ENCODE data around the gene AGAP1. TPM values are rescaled to one million over a fixed set of nuclear protein-coding genes. Genes with fewer than 3 reads are reported as not detected.

Gene AGAP1
- total and polyA plus RNA-seq, 11 donors: 5.9 to 21.6 (median 18.9) TPM

- TF ChIP-seq POLR2A (IDR thresholded peaks at IDR 0.05): no peak
- TF ChIP-seq CTCF (IDR thresholded peaks at IDR 0.05): no peak
- DNase-seq (no peak), ATAC-seq (peak in 2 of 4 donors; percentile 15 to 32)
- no peaks in the 10 kb centered on the region for H3K9me3 ChIP-seq
- H3K27me3 ChIP-seq: peaks cover 0 to 4% (median 0%) of the 10 kb centered on the region in 9 donors
- 53 to 66% (median 57%) methylated on average over 16 of the region's 16 CpGs for WGBS, 4 donors
- peak overlapping the region in 4 of 12 donors; percentile 15 to 39 (median 20) for H3K4me3 ChIP-seq
- intact Hi-C loops (cut with DNase I): loop anchor here in 9 of 10 donors (5.0 to 10.0 kb wide), 4 partner anchors 67 to 543 kb away; partner anchors contain the start of gene AGAP1 (in 1 of the 9)
- no peaks in the 10 kb centered on the region for H3K36me3 ChIP-seq
- H3K27ac ChIP-seq: no peak overlapping the region
- peaks cover 0 to 34% (median 14%) of the 10 kb centered on the region in 12 donors for H3K4me1 ChIP-seq
Measured at GRCh38 chr2:235677276-235677788, 183.5 kb downstream of the AGAP1 start.

- no peak for TF ChIP-seq POLR2A (IDR thresholded peaks at IDR 0.05)
- TF ChIP-seq CTCF (IDR thresholded peaks at IDR 0.05): no peak
- Histone ChIP-seq H3K4me1 (peaks cover 0 to 34% (median 14%) of the 10 kb centered on the region in 12 donors), H3K27me3 (peaks cover 0 to 4% (median 0%) of the 10 kb centered on the region in 9 donors), H3K36me3 (no peaks in the 10 kb centered on the region), H3K9me3 (no peaks in the 10 kb centered on the region), H3K27ac (no peak overlapping the region), H3K4me3 (peak overlapping the region in 4 of 12 donors; percentile 15 to 39 (median 20))
- intact Hi-C loops (cut with DNase I): loop anchor here in 9 of 10 donors (5.0 to 10.0 kb wide), 4 partner anchors 67 to 543 kb away; partner anchors contain the start of gene AGAP1 (in 1 of the 9)
- ATAC-seq (peak in 3 of 4 donors; percentile 69 to 77 (median 71)), DNase-seq (peak in 1 of 5 donors; percentile 51)
- 49 to 58% (median 56%) methylated on average over 11 of the region's 11 CpGs for WGBS, 4 donors
Measured at GRCh38 chr2:235677937-235678336, 184.1 kb downstream of the AGAP1 start.

GRCh38 chr2:235678712-235679111 lies 184.9 kb downstream of the AGAP1 start:
- Histone ChIP-seq H3K27ac (no peak overlapping the region), H3K4me1 (peaks cover 0 to 34% (median 14%) of the 10 kb centered on the region in 12 donors), H3K9me3 (no peaks in the 10 kb centered on the region), H3K27me3 (no peaks in the 10 kb centered on the region), H3K36me3 (no peaks in the 10 kb centered on the region), H3K4me3 (no peak overlapping the region)
- intact Hi-C loops (cut with DNase I): loop anchor here in 9 of 10 donors (5.0 to 10.0 kb wide), 4 partner anchors 66 to 544 kb away; partner anchors contain the start of gene AGAP1 (in 1 of the 9)
- 91 to 96% (median 95%) methylated on average over 10 of the region's 10 CpGs for WGBS, 4 donors
- DNase-seq (no peak), ATAC-seq (no peak)
- TF ChIP-seq POLR2A (IDR thresholded peaks at IDR 0.05): no peak
- no peak for TF ChIP-seq CTCF (IDR thresholded peaks at IDR 0.05)

GRCh38 chr2:235679471-235679870 lies 185.6 kb downstream of the AGAP1 start:
- intact Hi-C loops (cut with DNase I): loop anchor here in 9 of 10 donors (5.0 to 10.0 kb wide), 4 partner anchors 65 to 545 kb away; partner anchors contain the start of gene AGAP1 (in 1 of the 9)
- ATAC-seq (no peak), DNase-seq (peak in 1 of 5 donors; percentile 6)
- 43 to 56% (median 49%) methylated on average over 5 of the region's 5 CpGs for WGBS, 4 donors
- Histone ChIP-seq H3K9me3 (no peaks in the 10 kb centered on the region), H3K36me3 (no peaks in the 10 kb centered on the region), H3K27ac (no peak overlapping the region), H3K4me3 (no peak overlapping the region), H3K27me3 (no peaks in the 10 kb centered on the region), H3K4me1 (peaks cover 0 to 35% (median 15%) of the 10 kb centered on the region in 12 donors)
- no peak for TF ChIP-seq CTCF (IDR thresholded peaks at IDR 0.05)
- TF ChIP-seq POLR2A (IDR thresholded peaks at IDR 0.05): no peak

All from heart left ventricle (tissue), 16 donors.